SK-N-MC (cell line): ENCODE measurements around the gene FBXL22.

ENCODE experiments used
- EZH2 ChIP-seq: fragments of 200-600 bp; sonication (generic); IDR thresholded peaks from one replicate; pipeline ENCODE4 v1.6.1; 2017; ENCODE audit warnings: antibody characterized with exemption
- POLR2AphosphoS5 ChIP-seq: IDR thresholded peaks from 2 replicates; pipeline ENCODE4 v1.6.1; 2012; ENCODE audit warnings: mild to moderate bottlenecking, low read depth, low read length, borderline replicate concordance

DNA sequence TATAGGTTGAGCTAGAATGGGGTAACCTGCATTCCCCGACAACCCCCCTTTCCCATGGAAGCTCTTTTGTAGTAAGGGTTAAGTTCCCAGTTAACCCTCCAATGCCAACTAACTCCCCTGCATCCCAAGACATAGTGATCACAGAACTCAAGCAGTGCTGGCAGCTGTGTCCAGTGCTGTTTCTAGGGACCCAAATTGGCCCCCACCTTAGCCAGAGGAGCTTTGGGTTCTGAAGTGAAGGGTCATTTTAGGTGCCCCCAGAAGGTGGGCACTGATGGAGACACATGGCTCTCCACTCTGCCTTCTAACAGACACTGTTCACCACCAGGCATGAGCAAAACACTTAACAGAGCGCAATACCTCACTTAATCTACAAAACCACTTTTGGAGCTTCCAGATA is 7.1 kb downstream of the FBXL22 start:
- no peak for TF ChIP-seq EZH2
- no peak for TF ChIP-seq POLR2AphosphoS5
